GM18868 (cell line): ENCODE measurements around the gene MTMR3.
"Not testable (repeated sequence)": the region's sequence is repeated elsewhere in the genome, so short reads cannot be mapped to it uniquely, and the experiment has no call there.

Experiments
- ATAC-seq: cut with Tn5 transposase; IDR thresholded peaks from one replicate; pipeline ENCODE4 v1.9.1; 2021; ENCODE audit warnings: mild to moderate bottlenecking, moderate library complexity; ENCODE audit not compliant: unreplicated experiment

Gene MTMR3

GRCh38 chr22:29956680-29957079, 73.7 kb downstream of the MTMR3 start:
- ATAC-seq: no peak

- no peak for ATAC-seq
Observed at GRCh38 chr22:29958170-29958569, 75.2 kb downstream of the MTMR3 start.

GRCh38 chr22:29964776-29965175, 81.8 kb downstream of the MTMR3 start:
- no peak for ATAC-seq

- no peak for ATAC-seq
Observed at GRCh38 chr22:29967461-29967860, 84.5 kb downstream of the MTMR3 start.

GRCh38 chr22:29971607-29972006, 88.6 kb downstream of the MTMR3 start:
- ATAC-seq: no peak

- ATAC-seq: no peak
Observed at GRCh38 chr22:29972121-29972520, 89.1 kb downstream of the MTMR3 start.

- no peak for ATAC-seq
Observed at GRCh38 chr22:29973269-29973668, 90.3 kb downstream of the MTMR3 start.

GRCh38 chr22:29973680-29974079, 90.7 kb downstream of the MTMR3 start:
- ATAC-seq: not testable (repeated sequence)

GRCh38 chr22:29975494-29975893, 92.5 kb downstream of the MTMR3 start:
- no peak for ATAC-seq

GRCh38 chr22:29977107-29977506, 94.1 kb downstream of the MTMR3 start:
- ATAC-seq: no peak

GRCh38 chr22:29979777-29980321, 96.9 kb downstream of the MTMR3 start:
- no peak for ATAC-seq

GRCh38 chr22:29983296-29983917, 100.4 kb downstream of the MTMR3 start:
- no peak for ATAC-seq

- ATAC-seq: no peak
Observed at GRCh38 chr22:29985912-29986311, 102.9 kb downstream of the MTMR3 start.

- no peak for ATAC-seq
Observed at GRCh38 chr22:29987137-29987536, 104.2 kb downstream of the MTMR3 start.

- ATAC-seq: no peak
Observed at GRCh38 chr22:29988719-29989118, 105.7 kb downstream of the MTMR3 start.

GRCh38 chr22:29989446-29989845, 106.5 kb downstream of the MTMR3 start:
- no peak for ATAC-seq

- no peak for ATAC-seq
Observed at GRCh38 chr22:29992341-29993275, 109.6 kb downstream of the MTMR3 start.

- no peak for ATAC-seq
Observed at GRCh38 chr22:29994027-29994715, 111.2 kb downstream of the MTMR3 start.

- ATAC-seq: no peak
Observed at GRCh38 chr22:29994943-29995342, 112.0 kb downstream of the MTMR3 start.

GRCh38 chr22:29997107-29997506, 114.1 kb downstream of the MTMR3 start:
- ATAC-seq: no peak

GRCh38 chr22:29997516-29997915, 114.5 kb downstream of the MTMR3 start:
- no peak for ATAC-seq
